ENCODE data around the gene NEO1. TPM values are rescaled to one million over a fixed set of nuclear protein-coding genes. Genes with fewer than 3 reads are reported as not detected.

NEO1 gene
- total and polyA plus RNA-seq, 7 donors, result 2.5 to 33.3 (median 22.5) TPM

- no peak overlapping the region for H3K27ac ChIP-seq
- DNase-seq (no peak), ATAC-seq (no peak)
- no peaks in the 10 kb centered on the region for H3K27me3 ChIP-seq (ENCODE audit: insufficient read depth in 3 of 3, low read length in 2 of 3)
- intact Hi-C loops (cut with DNase I), result loop anchor here in 1 of 2 donors (10.0 kb wide), 1 partner anchor 758 kb away; no protein-coding TSS in a partner anchor
- no peak overlapping the region for H3K4me3 ChIP-seq
- H3K4me1 ChIP-seq, result no peaks in the 10 kb centered on the region
- no peaks in the 10 kb centered on the region for H3K9me3 ChIP-seq
- TF ChIP-seq CTCF (IDR thresholded peaks at IDR 0.05), result no peak
- no peaks in the 10 kb centered on the region for H3K36me3 ChIP-seq (ENCODE audit: insufficient read depth in 1 of 2, low read depth in 1 of 2)
- WGBS, 3 donors, result 37 to 49% (median 38%) methylated on average over 4 of the region's 4 CpGs
These were observed 25.7 kb upstream of the NEO1 start for GRCh38 chr15:73026511-73027054.

GRCh38 chr15:73028031-73028430 is 24.2 kb upstream of the NEO1 start:
- intact Hi-C loops (cut with DNase I), result loop anchor here in 1 of 2 donors (10.0 kb wide), 1 partner anchor 757 kb away; no protein-coding TSS in a partner anchor
- TF ChIP-seq CTCF (IDR thresholded peaks at IDR 0.05), result no peak
- ATAC-seq (no peak), DNase-seq (no peak)
- Histone ChIP-seq H3K4me1 (no peaks in the 10 kb centered on the region), H3K27ac (no peak overlapping the region), H3K4me3 (no peak overlapping the region), H3K9me3 (no peaks in the 10 kb centered on the region), H3K27me3 (ENCODE audit: insufficient read depth in 3 of 3, low read length in 2 of 3) (no peaks in the 10 kb centered on the region), H3K36me3 (ENCODE audit: insufficient read depth in 1 of 2, low read depth in 1 of 2) (no peaks in the 10 kb centered on the region)
- 63 to 80% (median 73%) methylated on average over 6 of the region's 6 CpGs for WGBS, 3 donors

- TF ChIP-seq CTCF (IDR thresholded peaks at IDR 0.05), result no peak
- no peaks in the 10 kb centered on the region for H3K4me1 ChIP-seq
- H3K27ac ChIP-seq, result no peak overlapping the region
- WGBS, 3 donors, result 69 to 76% (median 70%) methylated on average over 7 of the region's 7 CpGs
- no peaks in the 10 kb centered on the region for H3K27me3 ChIP-seq (ENCODE audit: insufficient read depth in 3 of 3, low read length in 2 of 3)
- no peak overlapping the region for H3K4me3 ChIP-seq
- DNase-seq, result no peak
- no peaks in the 10 kb centered on the region for H3K9me3 ChIP-seq
- intact Hi-C loops (cut with DNase I), result loop anchor here in 1 of 2 donors (10.0 kb wide), 1 partner anchor 756 kb away; no protein-coding TSS in a partner anchor
- no peak for ATAC-seq
- no peaks in the 10 kb centered on the region for H3K36me3 ChIP-seq (ENCODE audit: insufficient read depth in 1 of 2, low read depth in 1 of 2)
These were observed 23.3 kb upstream of the NEO1 start for GRCh38 chr15:73028831-73029451.

- ATAC-seq, result no peak
- H3K36me3 ChIP-seq (ENCODE audit: insufficient read depth in 1 of 2, low read depth in 1 of 2), result no peaks in the 10 kb centered on the region
- intact Hi-C loops (cut with DNase I), result no loop called here
- no peak for DNase-seq
- WGBS, 3 donors, result 83 to 91% (median 85%) methylated on average over 4 of the region's 4 CpGs
- H3K27ac ChIP-seq, result no peak overlapping the region
- H3K9me3 ChIP-seq, result no peaks in the 10 kb centered on the region
- H3K4me3 ChIP-seq, result no peak overlapping the region
- no peaks in the 10 kb centered on the region for H3K27me3 ChIP-seq (ENCODE audit: insufficient read depth in 3 of 3, low read length in 2 of 3)
- no peaks in the 10 kb centered on the region for H3K4me1 ChIP-seq
- no peak for TF ChIP-seq CTCF (IDR thresholded peaks at IDR 0.05)
These were observed 22.1 kb upstream of the NEO1 start for GRCh38 chr15:73030122-73030679.

Measured in psoas muscle (tissue), 8 donors.